ENCODE measurements around the gene LYPD1. TPM values are rescaled to one million over a fixed set of nuclear protein-coding genes. Genes with fewer than 3 reads are reported as not detected.

Gene LYPD1
- total and polyA plus RNA-seq, 2 experiments from 2014 or later: 1.5 to 4.2 TPM

DNA sequence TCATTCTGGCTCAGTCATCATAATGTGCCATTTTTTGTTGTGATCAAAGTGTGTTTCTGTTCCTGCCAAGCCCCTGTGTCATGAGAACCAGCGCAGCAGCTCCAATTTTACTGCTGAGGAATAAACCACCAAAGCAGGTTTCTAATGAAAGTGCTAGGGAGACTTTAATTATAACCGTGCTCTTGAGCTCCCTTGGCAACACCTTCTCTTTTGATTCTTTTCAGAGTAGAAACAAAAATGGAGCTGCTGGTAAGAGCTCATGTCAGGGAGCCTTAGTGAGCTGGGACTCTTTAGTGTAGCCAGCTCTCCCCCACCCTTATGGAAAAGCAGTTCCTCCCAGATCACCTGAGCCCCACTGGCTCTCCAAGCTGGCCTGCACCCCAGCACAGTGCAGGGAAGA lies 74.3 kb downstream of the LYPD1 start (continued):
- TF ChIP-seq, protein P1, sequence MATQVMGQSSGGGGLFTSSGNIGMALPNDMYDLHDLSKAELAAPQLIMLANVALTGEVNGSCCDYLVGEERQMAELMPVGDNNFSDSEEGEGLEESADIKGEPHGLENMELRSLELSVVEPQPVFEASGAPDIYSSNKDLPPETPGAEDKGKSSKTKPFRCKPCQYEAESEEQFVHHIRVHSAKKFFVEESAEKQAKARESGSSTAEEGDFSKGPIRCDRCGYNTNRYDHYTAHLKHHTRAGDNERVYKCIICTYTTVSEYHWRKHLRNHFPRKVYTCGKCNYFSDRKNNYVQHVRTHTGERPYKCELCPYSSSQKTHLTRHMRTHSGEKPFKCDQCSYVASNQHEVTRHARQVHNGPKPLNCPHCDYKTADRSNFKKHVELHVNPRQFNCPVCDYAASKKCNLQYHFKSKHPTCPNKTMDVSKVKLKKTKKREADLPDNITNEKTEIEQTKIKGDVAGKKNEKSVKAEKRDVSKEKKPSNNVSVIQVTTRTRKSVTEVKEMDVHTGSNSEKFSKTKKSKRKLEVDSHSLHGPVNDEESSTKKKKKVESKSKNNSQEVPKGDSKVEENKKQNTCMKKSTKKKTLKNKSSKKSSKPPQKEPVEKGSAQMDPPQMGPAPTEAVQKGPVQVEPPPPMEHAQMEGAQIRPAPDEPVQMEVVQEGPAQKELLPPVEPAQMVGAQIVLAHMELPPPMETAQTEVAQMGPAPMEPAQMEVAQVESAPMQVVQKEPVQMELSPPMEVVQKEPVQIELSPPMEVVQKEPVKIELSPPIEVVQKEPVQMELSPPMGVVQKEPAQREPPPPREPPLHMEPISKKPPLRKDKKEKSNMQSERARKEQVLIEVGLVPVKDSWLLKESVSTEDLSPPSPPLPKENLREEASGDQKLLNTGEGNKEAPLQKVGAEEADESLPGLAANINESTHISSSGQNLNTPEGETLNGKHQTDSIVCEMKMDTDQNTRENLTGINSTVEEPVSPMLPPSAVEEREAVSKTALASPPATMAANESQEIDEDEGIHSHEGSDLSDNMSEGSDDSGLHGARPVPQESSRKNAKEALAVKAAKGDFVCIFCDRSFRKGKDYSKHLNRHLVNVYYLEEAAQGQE (IDR thresholded peaks at IDR 0.05; ENCODE audit: unreplicated experiment): no peak
- TF ChIP-seq, protein P2, sequence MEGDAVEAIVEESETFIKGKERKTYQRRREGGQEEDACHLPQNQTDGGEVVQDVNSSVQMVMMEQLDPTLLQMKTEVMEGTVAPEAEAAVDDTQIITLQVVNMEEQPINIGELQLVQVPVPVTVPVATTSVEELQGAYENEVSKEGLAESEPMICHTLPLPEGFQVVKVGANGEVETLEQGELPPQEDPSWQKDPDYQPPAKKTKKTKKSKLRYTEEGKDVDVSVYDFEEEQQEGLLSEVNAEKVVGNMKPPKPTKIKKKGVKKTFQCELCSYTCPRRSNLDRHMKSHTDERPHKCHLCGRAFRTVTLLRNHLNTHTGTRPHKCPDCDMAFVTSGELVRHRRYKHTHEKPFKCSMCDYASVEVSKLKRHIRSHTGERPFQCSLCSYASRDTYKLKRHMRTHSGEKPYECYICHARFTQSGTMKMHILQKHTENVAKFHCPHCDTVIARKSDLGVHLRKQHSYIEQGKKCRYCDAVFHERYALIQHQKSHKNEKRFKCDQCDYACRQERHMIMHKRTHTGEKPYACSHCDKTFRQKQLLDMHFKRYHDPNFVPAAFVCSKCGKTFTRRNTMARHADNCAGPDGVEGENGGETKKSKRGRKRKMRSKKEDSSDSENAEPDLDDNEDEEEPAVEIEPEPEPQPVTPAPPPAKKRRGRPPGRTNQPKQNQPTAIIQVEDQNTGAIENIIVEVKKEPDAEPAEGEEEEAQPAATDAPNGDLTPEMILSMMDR (conservative IDR thresholded peaks at IDR 0.05; ENCODE audit: low read depth in 2 of 2): no peak
- TF ChIP-seq CREB1 (CRISPR knock-in tag; IDR thresholded peaks at IDR 0.05; ENCODE audit: low read depth) (no peak), JUNB (IDR thresholded peaks at IDR 0.05; ENCODE audit: unreplicated experiment) (no peak), EZH2 (IDR thresholded peaks at IDR 0.05; ENCODE audit: low read depth, unreplicated experiment) (no peak), ZNF114 (CRISPR knock-in tag; IDR thresholded peaks at IDR 0.05) (no peak), ZNF331 (CRISPR knock-in tag; IDR thresholded peaks at IDR 0.05; ENCODE audit: low read depth) (no peak)

DNA sequence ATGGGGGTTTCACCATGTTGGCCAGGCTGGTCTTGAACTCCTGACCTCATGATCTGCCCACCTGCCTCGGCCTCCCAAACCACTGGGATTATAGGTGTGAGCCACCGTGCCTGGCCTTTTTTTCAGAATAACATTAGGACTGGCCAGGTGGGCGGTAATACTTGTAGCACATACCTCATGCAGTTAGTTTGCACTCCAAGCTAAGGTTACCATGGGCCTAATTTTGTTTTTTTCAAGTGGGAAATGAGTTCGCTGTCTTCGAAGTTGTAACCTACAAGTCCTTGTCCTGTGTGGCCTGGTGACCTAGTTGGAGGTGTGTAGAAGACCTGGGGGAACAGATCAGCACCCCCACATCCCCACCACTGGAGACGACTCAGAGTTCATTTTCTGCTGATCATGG lies 74.8 kb downstream of the LYPD1 start:
- H3K79me2 ChIP-seq (replicated peaks; ENCODE audit: insufficient read depth): no peaks in the 10 kb centered on the region
- H3K9me2 ChIP-seq (ENCODE audit: insufficient read depth): peaks cover 11% of the 10 kb centered on the region
- H3F3A ChIP-seq (replicated peaks; ENCODE audit: low read depth): no peaks in the 10 kb centered on the region
- H2AFZ ChIP-seq: no peak overlapping the region
- no peak for ATAC-seq
- no peak overlapping the region for H3K27ac ChIP-seq (ENCODE audit: low read depth)
- H3K4me2 ChIP-seq: no peak overlapping the region
- H3K4me3 ChIP-seq: no peak overlapping the region
- no peaks in the 10 kb centered on the region for H3K27me3 ChIP-seq (ENCODE audit: insufficient read depth)
- H3K36me3 Mint-ChIP-seq (ENCODE audit: low read depth): no peaks in the 10 kb centered on the region
- no peak overlapping the region for H3K4me3 Mint-ChIP-seq
- no peaks in the 10 kb centered on the region for H4K20me1 ChIP-seq (replicated peaks; ENCODE audit: insufficient read depth)
- peaks cover 14% of the 10 kb centered on the region for H3K4me1 Mint-ChIP-seq
- DNase-seq (ENCODE audit: low spot score): no peak
- peaks cover 2% of the 10 kb centered on the region for H3K27me3 Mint-ChIP-seq (ENCODE audit: insufficient read depth, low read depth, poor library complexity)
- H3K9me3 Mint-ChIP-seq: no peaks in the 10 kb centered on the region
- H3K4me1 ChIP-seq (ENCODE audit: insufficient read depth): peaks cover 7% of the 10 kb centered on the region; the same call in 1 of the 2 replicates
- H3K36me3 ChIP-seq (ENCODE audit: insufficient read depth): no peaks in the 10 kb centered on the region
- no peak overlapping the region for H3K27ac Mint-ChIP-seq
- TF ChIP-seq STAT1 (IDR thresholded peaks at IDR 0.05; ENCODE audit: unreplicated experiment): no peak
- no peak for TF ChIP-seq NANOG (IDR thresholded peaks at IDR 0.05; ENCODE audit: borderline replicate concordance)
- no peak for TF ChIP-seq EZH2phosphoT487 (IDR thresholded peaks at IDR 0.05; ENCODE audit: unreplicated experiment)
- no peak for TF ChIP-seq ZNF331 (CRISPR knock-in tag; IDR thresholded peaks at IDR 0.05; ENCODE audit: low read depth)
- no peak for TF ChIP-seq JUNB (IDR thresholded peaks at IDR 0.05; ENCODE audit: unreplicated experiment)
- TF ChIP-seq, protein P2 (conservative IDR thresholded peaks at IDR 0.05; ENCODE audit: low read depth in 2 of 2): no peak
- TF ChIP-seq POLR2AphosphoS5 (IDR thresholded peaks at IDR 0.05; ENCODE audit: low read depth): no peak
- TF ChIP-seq, protein P1 (IDR thresholded peaks at IDR 0.05; ENCODE audit: unreplicated experiment): no peak
- no peak for TF ChIP-seq EZH2 (IDR thresholded peaks at IDR 0.05; ENCODE audit: low read depth, unreplicated experiment)
- TF ChIP-seq, protein P3, sequence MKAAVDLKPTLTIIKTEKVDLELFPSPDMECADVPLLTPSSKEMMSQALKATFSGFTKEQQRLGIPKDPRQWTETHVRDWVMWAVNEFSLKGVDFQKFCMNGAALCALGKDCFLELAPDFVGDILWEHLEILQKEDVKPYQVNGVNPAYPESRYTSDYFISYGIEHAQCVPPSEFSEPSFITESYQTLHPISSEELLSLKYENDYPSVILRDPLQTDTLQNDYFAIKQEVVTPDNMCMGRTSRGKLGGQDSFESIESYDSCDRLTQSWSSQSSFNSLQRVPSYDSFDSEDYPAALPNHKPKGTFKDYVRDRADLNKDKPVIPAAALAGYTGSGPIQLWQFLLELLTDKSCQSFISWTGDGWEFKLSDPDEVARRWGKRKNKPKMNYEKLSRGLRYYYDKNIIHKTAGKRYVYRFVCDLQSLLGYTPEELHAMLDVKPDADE (IDR thresholded peaks at IDR 0.05): no peak
- no peak for TF ChIP-seq CREB1 (CRISPR knock-in tag; IDR thresholded peaks at IDR 0.05; ENCODE audit: low read depth)
